OCI-LY7 (cell line): Measurements from ENCODE around the gene TEN1. TPM values are rescaled to one million over a fixed set of nuclear protein-coding genes. Genes with fewer than 3 reads are reported as not detected.
A peak's percentile ranks its signal among the peaks of the same experiment; 100 is the strongest.

ENCODE experiments used
- BruUV-seq: library from RNA; stranded (reverse); fragments of 400-500 nt; replicated peaks from 2 replicates; lab custom pipeline; 2021; lab: Mats Ljungman, UMichigan
- CTCF ChIA-PET: fragments of 300-600 bp; sonication (Branson Sonifier 250); formaldehyde crosslinking; loops from one replicate; lab custom pipeline; 2022; ENCODE audit warnings: antibody characterized with exemption; ENCODE audit not compliant: unreplicated experiment; lab: Charles Lee
- POLR2A ChIA-PET: fragments of 300-600 bp; sonication (Branson Sonifier 250); formaldehyde crosslinking; loops from one replicate; lab custom pipeline; 2022; ENCODE audit warnings: antibody characterized with exemption; lab: Charles Lee
- DNase-seq: peaks from one replicate; pipeline ENCODE4 v3.0.0-alpha.2; 2015; ENCODE audit warnings: low spot score
- H2AFZ ChIP-seq: fragments of 200-600 bp; sonication (generic), shearing (Covaris generic); 2 replicates; pipeline ENCODE4 v1.6.1; 2014; ENCODE audit warnings: mild to moderate bottlenecking, antibody characterized with exemption, low read length, moderate library complexity
- H3K27ac ChIP-seq: fragments of 200-600 bp; sonication (generic); 2 replicates; pipeline ENCODE4 v1.5.1; 2014; ENCODE audit warnings: mixed run types, low read depth, mild to moderate bottlenecking, moderate library complexity, low read length, inconsistent platforms; ENCODE audit not compliant: poor library complexity, severe bottlenecking
- H3K36me3 ChIP-seq: fragments of 200-600 bp; sonication (generic); 2 replicates; pipeline ENCODE4 v1.6.1; 2014; ENCODE audit warnings: mild to moderate bottlenecking, antibody characterized with exemption, low read length, moderate library complexity, mixed read lengths; ENCODE audit not compliant: insufficient read depth
- H3K4me1 ChIP-seq: fragments of 200-600 bp; sonication (generic); 2 replicates; pipeline ENCODE4 v1.5.1; 2014; ENCODE audit warnings: mild to moderate bottlenecking, low read length; ENCODE audit not compliant: insufficient read depth, poor library complexity, severe bottlenecking
- H3K4me2 ChIP-seq: fragments of 200-600 bp; sonication (generic); 2 replicates; pipeline ENCODE4 v1.6.1; 2014; ENCODE audit warnings: mild to moderate bottlenecking, low read length
- H3K4me3 ChIP-seq: fragments of 200-600 bp; sonication (generic); 2 replicates; pipeline ENCODE4 v1.5.1; 2014; ENCODE audit warnings: mild to moderate bottlenecking, low read depth, low read length; ENCODE audit not compliant: poor library complexity, severe bottlenecking
- H3K79me2 ChIP-seq: fragments of 200-600 bp; sonication (generic); 2 replicates; pipeline ENCODE4 v1.6.1; 2016; ENCODE audit warnings: low read depth, mild to moderate bottlenecking, low read length, moderate library complexity, mixed read lengths; ENCODE audit not compliant: insufficient read depth
- H3K9me2 ChIP-seq: fragments of 200-600 bp; sonication (generic); 2 replicates; pipeline ENCODE4 v1.6.1; 2016; ENCODE audit warnings: mild to moderate bottlenecking, low read length, mixed read lengths; ENCODE audit not compliant: insufficient read depth
- H3K9me3 ChIP-seq: fragments of 200-600 bp; sonication (generic); 2 replicates; pipeline ENCODE4 v1.6.1; 2014; ENCODE audit warnings: mild to moderate bottlenecking, mixed run types, low read length, mixed read lengths
- H4K20me1 ChIP-seq: fragments of 200-600 bp; sonication (generic); 2 replicates; pipeline ENCODE4 v1.6.1; 2014; ENCODE audit warnings: mild to moderate bottlenecking, antibody characterized with exemption, low read length, moderate library complexity, mixed read lengths; ENCODE audit not compliant: insufficient read depth
- CTCF ChIP-seq: fragments of 200-600 bp; sonication (generic); conservative IDR thresholded peaks from 2 replicates; pipeline ENCODE4 v1.5.1; 2014; ENCODE audit warnings: mild to moderate bottlenecking, antibody characterized with exemption, low read length, moderate library complexity, mixed read lengths
- EZH2phosphoT487 ChIP-seq: fragments of 200-600 bp; sonication (generic); IDR thresholded peaks from 2 replicates; pipeline ENCODE4 v1.6.1; 2018; ENCODE audit warnings: low read depth, borderline replicate concordance, mild to moderate bottlenecking, mixed run types, antibody characterized with exemption, low read length, moderate library complexity, mixed read lengths
- intact Hi-C: fragments of 100-400 bp; cut with micrococcal nuclease; formaldehyde crosslinking; loops from one replicate; pipeline ENCODE4 v1.10.0; 2022; ENCODE audit not compliant: unreplicated experiment
- total RNA-seq, 2 experiments: library from RNA; depleted of rRNA in 1 of 2; stranded (reverse); fragments of >200 nt in 1 of 2; shearing (Covaris generic) in 1 of 2; gene quantifications; 2 replicates each; pipeline ENCODE4 v1.2.3, GENCODE V29; 2014 to 2022

The TEN1 gene
- total RNA-seq, 2 experiments from 2014 or later = 17.6 to 18.2 TPM

GRCh38 chr17:76013377-76013932 lies 34.4 kb downstream of the TEN1 start:
- H3K4me3 ChIP-seq = no peak overlapping the region
- H3K4me1 ChIP-seq = peaks cover 10% of the 10 kb centered on the region
- no peak overlapping the region for H3K27ac ChIP-seq
- TF ChIP-seq EZH2phosphoT487 (no peak), CTCF (no peak)
- intact Hi-C loops = loop anchor here (5.0 kb wide), 1 partner anchor 264 kb away; no protein-coding TSS in a partner anchor
- no peaks in the 10 kb centered on the region for H3K79me2 ChIP-seq
- H3K9me3 ChIP-seq = no peaks in the 10 kb centered on the region
- no peak overlapping the region for H2AFZ ChIP-seq
- no peaks in the 10 kb centered on the region for H4K20me1 ChIP-seq
- no peak overlapping the region for H3K4me2 ChIP-seq
- ChIA-PET POLR2A (interaction anchor here (0.7 to 1.5 kb wide), 6 partner anchors 34 to 343 kb away, joined by 3 to 6 read pairs (median 4); partner anchors contain the start of gene EXOC7), CTCF (interaction anchor here (0.6 to 1.5 kb wide), 9 partner anchors 11 to 110 kb away, joined by 3 to 7 read pairs (median 4); partner anchors contain the start of genes EXOC7 and MRPL38)
- no TSS peak for BruUV-seq
- no peaks in the 10 kb centered on the region for H3K36me3 ChIP-seq
- H3K9me2 ChIP-seq = no peaks in the 10 kb centered on the region
- no peak for DNase-seq

- no peaks in the 10 kb centered on the region for H4K20me1 ChIP-seq
- no peaks in the 10 kb centered on the region for H3K9me3 ChIP-seq
- H3K79me2 ChIP-seq = no peaks in the 10 kb centered on the region
- H2AFZ ChIP-seq = no peak overlapping the region
- no peaks in the 10 kb centered on the region for H3K9me2 ChIP-seq
- CTCF ChIA-PET = interaction anchor here (0.5 to 1.5 kb wide), 12 partner anchors 12 to 156 kb away, joined by 3 to 12 read pairs (median 4); partner anchors contain the start of genes EXOC7 and MRPL38
- no peak overlapping the region for H3K27ac ChIP-seq
- H3K4me2 ChIP-seq = 0 out of 2 replicates have a peak overlapping the region, but pooled peaks have one; percentile 1
- no peak overlapping the region for H3K4me3 ChIP-seq
- peak; percentile 99 for TF ChIP-seq CTCF
- TF ChIP-seq EZH2phosphoT487 = no peak
- no peaks in the 10 kb centered on the region for H3K36me3 ChIP-seq
- no TSS peak for BruUV-seq
- POLR2A ChIA-PET = interaction anchor here (0.7 to 1.5 kb wide), 6 partner anchors 33 to 342 kb away, joined by 3 to 5 read pairs (median 4); partner anchors contain the start of gene EXOC7
- intact Hi-C loops = loop anchor here (1.0 to 5.0 kb wide), 6 partner anchors 34 to 284 kb away; partner anchors contain the start of genes EXOC7 and SRP68
- H3K4me1 ChIP-seq = peaks cover 13% of the 10 kb centered on the region
- DNase-seq = peak; percentile 93
Measured at GRCh38 chr17:76014100-76014924, 35.3 kb downstream of the TEN1 start.
